ENCODE measurements around the gene MZB1. TPM values are rescaled to one million over a fixed set of nuclear protein-coding genes. Genes with fewer than 3 reads are reported as not detected.
"Not testable (repeated sequence)": the region's sequence is repeated elsewhere in the genome, so short reads cannot be mapped to it uniquely, and the experiment has no call there.

Gene MZB1
- total RNA-seq, 1 donor from 2014 or later = 0.89 TPM

DNA sequence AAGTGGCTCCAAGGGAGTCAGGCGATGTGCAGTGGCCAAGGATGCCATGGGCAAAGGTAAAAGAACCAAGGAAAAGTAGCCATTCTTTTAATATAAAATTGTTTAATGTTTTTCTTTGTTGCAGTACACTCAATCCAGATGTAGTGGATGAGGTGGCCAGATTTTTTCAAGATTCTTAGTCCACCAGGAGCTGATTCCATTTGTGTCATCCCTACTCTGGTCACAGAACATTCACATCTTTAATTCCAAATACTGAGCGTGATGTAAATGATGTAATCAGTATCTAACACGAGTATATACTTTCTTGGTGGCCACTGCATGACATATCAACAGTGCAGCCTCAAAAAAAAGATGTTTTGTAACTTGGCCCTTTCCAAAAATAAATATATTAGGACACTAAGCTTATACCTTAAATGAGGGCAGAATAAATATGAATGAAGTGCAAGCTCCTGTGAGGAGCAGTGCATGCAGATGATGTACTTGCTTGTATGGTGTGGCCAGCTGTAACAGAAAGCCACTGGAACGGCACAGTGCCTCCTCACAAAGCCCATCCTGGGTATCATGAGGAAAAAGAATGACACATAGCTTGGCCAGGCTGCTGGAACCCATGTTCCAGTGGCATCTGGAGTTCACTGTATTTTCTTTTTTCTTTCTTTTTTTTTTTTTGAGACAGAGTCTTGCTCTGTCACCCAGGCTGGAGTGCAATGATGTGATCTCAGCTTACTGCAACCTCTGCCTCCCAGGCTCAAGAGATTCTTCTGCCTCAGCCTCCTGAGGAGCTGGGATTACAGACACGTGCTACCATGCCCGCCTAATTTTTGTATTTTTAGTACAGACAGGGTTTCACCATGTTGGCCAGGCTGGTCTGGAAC is 20.6 kb upstream of the MZB1 start:
- no peak for DNase-seq

DNA sequence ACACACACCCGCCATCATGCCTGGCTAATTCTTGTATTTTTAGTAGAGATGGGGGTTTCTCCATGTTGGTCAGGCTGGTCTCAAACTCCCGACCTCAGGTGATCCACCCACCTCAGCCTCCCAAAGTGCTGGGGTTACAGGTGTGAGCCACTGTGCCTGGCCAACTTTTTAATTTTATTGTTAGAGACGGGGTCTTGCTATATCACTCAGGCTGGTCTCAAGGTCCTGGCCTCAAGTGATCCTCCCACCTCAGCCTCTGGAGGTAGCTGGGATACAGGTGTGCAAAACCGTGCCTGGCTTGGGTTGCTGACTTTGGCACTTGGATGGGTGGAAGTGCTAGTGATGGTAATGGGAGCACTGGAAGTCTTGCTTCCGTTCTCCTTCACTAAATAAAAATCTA is 19.4 kb upstream of the MZB1 start:
- not testable (repeated sequence) for DNase-seq

DNA sequence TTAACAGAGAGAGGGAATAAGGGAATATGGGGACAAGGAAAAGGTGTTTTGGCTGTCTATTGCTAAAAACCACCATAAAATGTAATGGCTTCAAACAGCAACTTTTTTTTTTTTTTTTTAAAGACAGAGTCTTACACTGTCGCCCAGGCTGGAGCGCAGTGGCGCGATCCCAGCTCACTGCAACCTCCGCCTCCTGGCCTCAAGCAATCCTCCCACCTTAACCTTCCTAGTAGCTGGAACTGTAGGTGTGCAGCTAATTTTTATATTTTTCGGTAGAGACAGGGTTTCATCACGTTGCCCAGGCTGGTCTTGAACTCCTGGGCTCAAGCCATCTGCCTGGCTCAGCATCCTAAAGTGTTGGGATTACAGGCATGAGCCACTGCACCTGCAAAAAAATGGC is 18.5 kb upstream of the MZB1 start:
- no peak for DNase-seq

DNA sequence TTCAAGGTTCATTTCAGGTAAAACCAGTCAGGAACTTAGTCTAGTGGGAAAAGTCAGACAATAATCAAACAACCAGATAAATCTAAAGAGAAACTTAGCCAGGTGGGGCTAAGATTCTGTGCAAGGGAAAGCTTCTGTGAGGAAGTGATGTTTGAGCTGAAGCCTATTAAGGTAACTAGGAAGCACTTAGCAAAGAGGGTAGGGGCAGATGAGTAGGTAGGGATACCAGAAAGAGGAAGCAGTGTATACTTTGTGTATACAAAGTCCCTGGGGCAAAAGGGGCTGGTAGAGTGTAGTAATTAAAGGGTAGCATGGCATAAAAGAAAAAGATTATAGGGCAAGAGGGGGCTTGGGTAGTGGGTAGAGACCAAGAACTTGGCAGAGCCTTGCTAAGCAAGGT is 17.8 kb upstream of the MZB1 start:
- DNase-seq = no peak

DNA sequence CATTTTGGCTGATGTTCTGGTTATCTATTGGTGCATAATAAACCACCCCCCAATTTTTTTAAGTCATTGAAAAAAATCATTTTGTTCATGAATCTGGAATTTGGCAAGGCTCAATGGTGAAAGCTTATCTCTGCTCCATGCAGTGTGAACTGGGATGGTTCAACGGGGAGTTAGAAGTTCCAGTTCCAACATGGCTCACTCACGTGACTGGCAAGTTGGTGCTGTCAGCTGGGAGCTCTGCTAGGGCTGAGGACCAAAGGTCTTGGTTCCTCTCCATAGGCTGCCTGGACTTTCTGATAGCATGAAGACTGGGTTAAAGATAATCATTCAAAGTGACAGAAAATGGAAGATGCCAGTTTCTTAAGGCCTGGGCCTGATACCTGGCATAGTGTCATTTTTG is 17.2 kb upstream of the MZB1 start:
- no peak for DNase-seq

DNA sequence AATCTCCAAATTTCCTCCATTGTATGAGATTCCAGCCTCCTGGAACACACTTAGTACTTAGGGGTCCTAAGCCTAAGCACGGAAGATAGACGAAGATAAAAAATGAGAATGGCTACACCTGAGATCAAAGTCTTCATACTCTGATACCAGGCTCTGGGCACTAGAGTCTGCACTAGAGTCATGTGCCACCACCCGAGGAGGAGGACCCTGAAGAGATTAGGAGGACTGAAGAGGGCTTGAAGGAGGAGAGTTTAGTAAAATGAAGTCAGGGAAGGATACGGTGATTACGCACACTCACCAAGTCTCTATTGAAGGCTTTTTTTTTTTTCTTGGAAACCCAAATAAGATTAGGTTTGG is 14.7 kb upstream of the MZB1 start:
- DNase-seq = no peak

DNA sequence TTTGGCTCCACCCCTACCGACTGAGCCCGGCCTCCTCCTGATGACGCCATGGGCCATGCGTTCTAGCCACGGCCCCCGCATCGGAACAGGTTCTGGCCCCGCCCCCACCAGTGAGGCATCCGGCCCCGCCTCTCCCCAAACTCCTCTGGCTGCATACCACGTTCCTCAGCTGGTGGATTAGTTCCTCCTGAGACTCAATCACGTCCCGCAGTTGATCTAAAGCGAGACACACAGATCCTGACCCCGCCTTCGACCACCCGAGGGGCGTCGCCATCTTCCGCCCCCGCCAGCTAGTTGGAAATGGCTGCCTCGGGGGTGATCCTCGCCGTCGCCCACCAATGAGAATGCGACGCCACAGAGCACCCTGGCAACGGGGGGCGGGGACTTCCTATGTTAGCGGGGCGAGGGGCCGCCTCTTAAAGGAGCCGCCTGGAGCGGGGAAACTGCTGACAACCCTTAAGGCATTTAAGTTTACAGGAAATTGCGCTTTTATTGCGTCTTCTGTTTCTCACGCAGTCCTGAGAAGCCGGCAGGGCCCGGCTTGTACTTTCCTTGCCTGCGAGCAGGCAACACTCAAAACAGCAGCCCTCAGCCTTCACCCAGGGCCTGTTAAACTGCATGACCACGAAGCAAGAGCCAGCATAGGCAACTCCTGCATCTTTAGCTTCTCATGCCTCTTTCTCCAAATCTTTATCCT is 14.2 kb upstream of the MZB1 start, which contains the start of gene SPATA24:
Gene SPATA24, minus strand, starts transcription at position 303 of the 697 bp plus-strand sequence. Its CDS starts 29 bp downstream, at position 274.
- peak; percentile 97 for DNase-seq

DNA sequence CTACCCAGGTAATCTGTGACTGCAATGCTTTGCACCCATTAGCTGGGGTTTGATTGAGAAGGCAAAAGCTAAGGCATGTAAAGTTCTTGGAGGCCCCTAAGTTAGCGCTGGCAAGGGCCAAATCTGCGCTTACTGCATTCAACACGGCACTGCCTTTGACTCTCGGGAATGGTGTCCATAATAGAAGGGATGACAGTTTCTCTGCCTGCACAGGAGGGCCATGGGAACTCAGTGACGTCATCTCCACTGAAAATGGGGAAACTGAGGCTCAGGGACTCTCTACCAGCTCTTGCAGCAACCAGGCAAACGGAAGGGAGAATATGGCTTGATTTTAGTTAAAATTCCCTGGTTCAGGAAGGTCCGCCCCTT is 13.7 kb upstream of the MZB1 start:
- DNase-seq = no peak

DNA sequence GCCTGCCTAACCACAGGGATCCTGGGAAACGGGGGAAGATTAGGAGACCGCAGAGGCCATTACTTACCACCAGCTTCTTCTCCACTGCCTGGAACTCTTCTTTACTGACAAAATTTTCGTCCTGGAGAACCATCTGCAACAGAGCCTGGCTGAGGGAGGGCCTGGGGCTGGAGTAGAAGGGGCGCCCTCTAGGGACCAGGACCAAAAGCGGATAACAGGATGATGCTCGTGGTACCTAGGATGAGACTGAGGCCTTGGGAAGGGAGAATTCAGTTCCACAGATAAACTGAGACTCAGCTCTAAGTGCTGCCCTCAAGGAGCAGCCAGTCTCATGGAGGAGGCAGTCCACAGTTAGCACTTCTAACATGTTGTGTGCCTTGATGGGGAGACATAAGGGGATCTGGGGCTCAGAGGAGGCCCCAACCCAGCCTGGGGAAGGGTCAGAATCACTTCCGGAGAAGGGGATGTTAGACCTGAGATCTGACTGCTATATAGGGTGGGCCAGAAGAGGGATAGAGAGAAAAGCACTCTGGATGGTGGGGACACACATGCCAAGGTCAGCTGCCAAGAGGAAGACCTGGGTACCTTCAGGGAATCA is 12.9 kb upstream of the MZB1 start:
- DNase-seq = no peak

DNA sequence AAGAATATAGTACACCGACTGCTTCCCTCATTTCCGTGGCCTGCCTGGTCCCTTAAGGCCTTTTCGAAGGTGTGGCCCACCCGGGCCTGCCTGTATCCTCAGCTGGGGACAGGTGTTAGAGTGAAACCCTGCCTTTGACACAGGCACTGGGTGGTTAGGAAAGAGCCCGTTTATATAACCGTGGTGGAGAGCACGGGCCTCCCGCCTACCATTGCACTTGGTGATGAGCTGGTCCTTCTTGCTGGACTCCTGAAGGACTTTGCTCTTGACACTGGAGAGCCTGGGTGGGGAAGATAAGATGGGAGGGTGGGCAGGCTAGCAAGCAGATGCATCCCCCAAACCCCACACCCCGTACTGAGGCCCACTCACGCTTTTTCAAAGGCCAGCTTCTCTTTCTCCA is 11.8 kb upstream of the MZB1 start:
- DNase-seq = no peak

DNA sequence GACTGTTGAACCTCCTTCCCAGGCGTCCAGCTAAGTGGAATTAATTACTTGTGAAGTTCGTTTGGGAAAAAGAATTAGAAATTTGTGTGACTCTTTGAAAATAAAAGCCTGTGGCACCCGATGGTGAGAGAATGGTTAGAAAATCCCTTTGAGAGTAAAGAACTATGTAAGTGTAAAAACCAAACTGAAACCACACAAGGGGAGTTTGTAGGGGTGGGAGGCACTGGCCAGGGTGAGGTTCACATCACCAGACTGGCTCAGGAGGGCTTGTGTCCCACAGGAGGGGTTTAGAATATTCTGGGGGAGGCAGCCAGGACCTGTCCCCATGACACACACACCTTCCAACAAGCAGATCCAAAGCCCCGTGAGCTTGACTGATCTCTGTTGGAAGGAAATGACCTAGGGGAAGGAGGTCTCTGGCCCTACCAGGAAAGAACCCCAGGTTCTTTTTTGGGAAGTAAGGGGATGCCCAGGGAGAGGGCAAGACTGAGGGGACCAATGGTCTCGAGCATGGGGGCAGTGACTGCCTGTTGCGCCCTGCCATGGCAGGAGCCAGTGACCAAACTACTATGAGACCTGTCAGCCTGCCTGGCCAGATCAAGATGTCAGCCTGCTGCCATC is 9.9 kb upstream of the MZB1 start:
- DNase-seq = no peak

DNA sequence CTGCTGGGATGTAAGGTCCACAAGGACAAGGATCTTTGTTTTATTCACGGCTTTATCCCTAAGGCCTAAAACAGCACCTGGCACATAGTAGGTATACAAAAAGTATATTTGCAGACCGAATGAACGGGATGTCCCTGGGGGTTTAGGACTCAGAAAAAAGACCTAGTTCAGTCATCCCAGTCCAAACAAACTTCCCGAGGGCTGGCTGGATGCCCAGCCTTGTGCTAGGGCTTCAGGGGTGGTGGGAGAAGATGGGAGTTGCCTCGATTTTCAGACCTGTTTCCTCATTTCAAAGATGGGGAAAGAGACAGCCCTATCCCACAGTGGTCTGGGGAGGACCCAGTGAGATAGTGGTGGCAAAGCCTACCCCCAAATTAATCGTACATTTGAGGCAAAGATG is 8.2 kb upstream of the MZB1 start:
- no peak for DNase-seq

DNA sequence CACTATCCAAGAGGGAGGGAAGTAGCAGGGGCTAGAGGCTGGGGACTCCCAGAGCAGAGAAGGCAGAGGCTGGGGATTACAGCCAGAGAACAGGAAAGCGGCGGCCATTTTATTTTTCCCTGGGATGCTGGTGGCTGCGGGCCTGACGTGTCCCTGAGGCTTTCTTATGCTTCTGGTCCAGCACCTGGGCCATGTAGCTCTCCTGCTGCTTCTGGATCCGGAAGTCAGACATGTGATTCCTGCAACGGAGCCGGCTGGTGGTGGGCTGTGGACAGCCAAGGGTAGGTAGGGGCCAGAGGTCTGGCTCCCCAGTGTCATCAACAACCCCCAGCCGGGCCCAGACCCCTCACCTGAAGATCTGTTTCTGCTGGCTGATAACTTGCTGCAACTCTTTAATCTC is 7.0 kb upstream of the MZB1 start:
- no peak for DNase-seq

DNA sequence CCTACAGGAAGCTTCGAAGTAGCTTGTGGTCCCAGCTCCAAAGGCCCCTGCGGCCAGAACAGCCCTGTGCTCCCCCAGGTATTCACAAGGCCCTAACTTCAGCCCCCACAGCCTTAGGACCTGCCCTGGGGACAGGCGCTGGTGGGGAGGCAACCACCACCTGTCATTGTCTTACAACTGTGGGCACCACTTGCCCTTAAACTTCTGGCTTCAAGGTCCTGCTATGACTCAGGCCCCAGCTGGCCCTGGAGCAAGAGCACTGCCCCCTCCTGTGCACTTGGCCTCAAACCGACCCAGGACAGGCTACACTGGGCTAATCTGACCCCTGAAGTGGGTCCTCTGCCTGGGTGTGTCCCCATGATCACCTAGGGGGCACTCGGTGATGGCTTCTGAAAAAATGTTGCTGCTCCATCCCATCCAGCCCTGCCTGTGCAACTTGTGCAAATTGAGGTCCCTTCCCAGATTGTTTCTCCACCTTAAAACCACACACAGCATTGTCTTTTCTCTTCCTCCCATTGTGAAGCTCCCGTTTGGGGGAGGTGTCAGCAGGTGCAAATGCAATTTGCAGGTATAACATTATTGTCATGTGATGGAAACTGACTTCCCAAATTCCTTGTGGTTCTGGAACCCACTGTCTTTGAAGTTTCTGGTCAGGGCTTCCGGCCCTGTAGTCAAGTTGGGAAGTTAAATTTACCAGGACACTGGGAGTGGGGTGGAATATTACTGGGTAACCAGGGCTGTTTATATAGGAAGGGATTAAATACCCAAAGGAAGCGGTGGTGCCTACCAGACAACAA is 6.3 kb upstream of the MZB1 start:
- no peak for DNase-seq

DNA sequence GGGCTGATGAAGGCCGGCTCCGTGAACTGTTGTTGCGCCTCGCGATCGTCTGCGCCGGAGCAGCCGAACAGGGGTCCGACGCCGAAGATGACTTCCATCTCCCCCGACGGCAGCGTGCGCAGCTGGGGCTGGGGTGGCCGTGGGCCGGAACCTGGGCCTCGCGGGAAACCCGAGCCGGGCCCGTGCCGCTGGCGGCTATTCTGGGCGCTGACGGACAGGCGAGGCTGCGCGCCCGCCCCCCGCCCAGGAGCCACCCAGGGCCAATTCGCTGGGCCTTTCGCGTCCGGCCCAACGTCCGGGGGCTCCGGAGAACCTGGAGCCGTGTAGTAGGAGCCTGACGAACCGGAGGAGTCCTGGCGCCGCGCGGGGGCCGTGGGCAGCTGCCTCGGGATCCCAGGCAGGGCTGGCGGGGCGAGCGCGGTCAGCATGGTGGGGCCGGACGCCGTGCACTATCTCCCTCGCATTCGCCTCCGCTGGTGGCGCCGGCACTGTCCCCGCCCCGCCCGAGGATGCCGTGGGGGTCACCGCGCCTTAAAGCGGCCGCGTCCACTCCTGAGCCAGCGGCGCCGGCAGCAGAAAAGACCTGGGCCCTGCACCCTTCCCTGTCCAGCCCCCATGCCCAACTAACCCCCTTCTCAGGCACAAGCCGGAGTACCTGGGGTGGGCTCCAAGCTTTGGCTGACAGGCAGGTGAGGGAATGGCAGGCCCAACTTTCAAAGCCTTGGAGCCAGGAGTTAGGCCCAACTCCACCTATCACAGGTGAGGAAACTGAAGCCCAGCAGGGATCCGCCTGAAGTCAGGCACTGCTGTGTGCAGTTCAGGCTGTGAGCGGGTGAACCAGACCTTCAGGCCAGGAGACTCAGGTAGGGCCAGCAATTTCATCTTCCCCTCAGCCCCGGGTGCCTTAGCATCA is 5.2 kb upstream of the MZB1 start, which contains the start of gene PROB1:
Gene PROB1, minus strand, starts transcription at position 451 of the 913 bp plus-strand sequence. Its CDS starts 23 bp downstream, at position 428.
- DNase-seq = no peak

DNA sequence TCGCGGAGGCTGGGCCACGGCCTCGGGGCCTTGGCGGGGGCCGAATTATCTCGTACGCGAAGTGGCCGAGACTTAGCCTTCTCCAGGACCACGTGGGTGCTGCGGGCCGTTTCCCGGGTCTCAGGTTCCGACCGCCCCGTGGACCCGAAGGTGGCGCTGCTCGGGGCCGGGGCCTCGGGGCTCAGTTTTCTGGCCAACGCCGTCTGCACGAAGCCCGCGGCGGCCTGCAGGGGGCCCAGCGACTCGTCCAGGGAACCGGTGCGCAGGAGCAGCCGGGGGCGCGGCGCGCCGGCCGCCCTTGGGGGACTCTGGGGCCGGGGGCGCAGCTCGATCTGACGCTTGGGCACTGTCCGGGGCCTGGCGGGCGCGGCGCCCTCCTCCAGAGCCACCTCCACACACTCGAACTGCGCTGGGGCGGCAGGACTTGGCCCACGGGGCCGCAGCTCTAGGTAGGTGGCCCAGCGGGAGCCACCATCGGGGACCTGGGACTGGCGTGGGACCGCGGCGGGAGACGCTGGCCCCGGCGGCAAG is 4.5 kb upstream of the MZB1 start:
- no peak for DNase-seq

DNA sequence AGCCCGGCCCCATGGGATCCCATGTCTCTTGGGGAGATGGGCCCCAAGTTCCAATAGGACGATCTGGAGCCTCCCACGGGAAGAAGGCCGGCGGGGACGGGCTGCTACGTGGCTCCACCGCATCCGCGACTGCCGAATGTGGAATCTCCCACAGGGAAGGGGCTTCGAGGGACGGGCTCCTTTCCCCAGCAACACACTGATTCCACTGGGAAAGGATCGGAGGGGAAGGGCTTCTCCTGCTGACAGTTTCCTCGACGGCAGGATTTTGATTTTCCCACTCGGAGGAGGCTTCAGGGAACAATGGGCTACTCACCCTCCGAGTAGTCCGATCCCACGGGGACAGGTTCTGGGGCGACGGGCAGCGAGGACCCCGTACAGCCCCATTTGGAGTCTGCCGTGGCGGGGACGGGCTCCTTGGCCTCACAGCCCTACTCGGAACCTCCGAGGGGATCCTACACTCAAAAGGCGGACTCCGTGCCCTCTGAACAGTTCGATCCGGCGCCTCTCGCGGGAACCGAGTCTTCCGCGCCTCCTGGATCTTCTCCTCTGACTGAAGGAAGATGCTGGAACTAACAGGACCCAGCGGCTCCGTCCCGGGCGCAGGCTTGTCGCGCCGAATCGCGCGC is 3.9 kb upstream of the MZB1 start:
- no peak for DNase-seq

DNA sequence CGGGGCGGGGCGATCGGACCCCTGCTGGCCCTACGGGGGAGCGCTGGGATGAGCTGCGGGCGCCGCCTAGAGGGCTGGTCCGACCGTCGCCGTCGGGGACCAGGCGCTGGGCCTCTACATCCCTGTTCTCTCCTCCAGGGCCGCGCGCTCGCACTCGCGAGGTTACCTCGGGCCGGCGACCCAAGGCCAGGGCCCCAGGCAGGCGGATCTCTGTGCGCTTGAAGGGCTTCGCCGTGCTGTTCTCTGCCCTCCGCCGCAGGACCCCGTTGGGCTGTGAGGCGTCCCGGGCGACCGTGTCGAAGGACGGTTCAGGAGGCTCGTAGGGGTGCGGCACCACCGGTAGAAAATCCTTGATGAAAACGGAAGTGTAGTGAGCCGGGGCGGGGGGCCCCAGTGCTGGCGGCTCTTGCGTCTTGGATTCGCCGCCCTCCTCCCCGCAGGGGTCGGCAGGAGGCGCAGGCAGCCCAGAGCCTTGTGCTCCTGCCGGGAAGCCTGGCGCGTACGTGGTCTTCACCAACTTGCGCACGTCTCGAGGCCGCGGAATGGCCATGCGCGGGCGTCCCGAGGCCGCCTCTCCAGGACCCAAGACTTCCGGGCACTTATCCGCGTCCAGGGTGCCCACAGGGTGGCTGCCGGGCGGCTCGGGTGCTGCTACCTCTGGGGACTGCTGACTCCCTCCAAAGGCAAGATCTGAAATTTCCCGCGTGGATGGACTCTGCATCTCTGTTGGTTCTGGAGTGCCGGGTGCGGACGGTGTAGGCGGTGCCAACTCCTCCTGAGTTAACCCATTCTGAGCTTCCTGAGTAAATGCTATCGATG is 3.2 kb upstream of the MZB1 start:
- no peak for DNase-seq

DNA sequence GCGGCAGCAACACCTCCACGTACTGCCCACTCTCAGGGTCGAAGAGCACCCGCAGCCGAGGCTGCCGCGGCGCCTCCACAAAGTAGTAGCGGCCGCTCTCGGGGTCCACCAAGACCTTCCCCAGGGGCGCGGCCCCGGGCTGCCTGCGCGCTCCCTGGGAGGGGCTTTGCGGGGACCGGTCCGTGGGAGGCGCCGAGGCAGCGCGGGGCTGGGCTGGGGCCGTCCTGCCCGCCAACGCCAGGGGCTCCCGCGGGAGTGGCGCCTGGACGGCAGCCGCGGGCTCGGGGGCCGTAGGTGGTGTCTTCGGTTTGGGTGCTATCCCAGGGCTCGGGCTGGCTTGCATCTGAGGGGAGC is 2.6 kb upstream of the MZB1 start:
- no peak for DNase-seq
